HG03442 (cell line): ENCODE results near the gene NEIL1.
"Not testable (repeated sequence)": the region's sequence is repeated elsewhere in the genome, so short reads cannot be mapped to it uniquely, and the experiment has no call there.

Source experiments
- ATAC-seq: cut with Tn5 transposase; IDR thresholded peaks from one replicate; pipeline ENCODE4 v1.9.1; 2021; ENCODE audit warnings: mild to moderate bottlenecking, moderate library complexity; ENCODE audit not compliant: unreplicated experiment

The NEIL1 gene

DNA sequence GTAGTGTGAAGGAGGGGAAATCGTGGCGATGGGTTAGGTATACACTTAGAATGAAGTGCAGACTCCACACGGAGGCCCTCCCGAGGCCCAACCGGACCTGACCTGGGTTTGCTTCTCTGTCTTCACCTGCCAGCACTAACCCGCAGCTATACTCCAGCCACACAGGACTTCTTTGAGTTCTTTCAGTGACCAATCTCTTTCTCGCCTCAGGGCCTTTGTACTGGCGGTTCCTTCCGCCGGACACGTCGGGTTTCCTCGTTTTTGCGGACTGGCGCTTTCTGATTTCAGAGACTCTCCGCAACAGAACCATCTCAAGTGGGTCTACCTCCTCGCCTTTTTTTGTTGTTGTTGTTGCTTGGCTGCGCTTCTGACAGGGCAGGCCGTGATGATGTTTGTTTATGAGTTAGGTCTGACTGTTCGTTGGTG, at the start of gene NEIL1:
TSS of gene NEIL1 (plus strand) at position 244 of the 426 bp plus-strand sequence. CDS start 1,867 bp downstream, outside the sequence.
- no peak for ATAC-seq

DNA sequence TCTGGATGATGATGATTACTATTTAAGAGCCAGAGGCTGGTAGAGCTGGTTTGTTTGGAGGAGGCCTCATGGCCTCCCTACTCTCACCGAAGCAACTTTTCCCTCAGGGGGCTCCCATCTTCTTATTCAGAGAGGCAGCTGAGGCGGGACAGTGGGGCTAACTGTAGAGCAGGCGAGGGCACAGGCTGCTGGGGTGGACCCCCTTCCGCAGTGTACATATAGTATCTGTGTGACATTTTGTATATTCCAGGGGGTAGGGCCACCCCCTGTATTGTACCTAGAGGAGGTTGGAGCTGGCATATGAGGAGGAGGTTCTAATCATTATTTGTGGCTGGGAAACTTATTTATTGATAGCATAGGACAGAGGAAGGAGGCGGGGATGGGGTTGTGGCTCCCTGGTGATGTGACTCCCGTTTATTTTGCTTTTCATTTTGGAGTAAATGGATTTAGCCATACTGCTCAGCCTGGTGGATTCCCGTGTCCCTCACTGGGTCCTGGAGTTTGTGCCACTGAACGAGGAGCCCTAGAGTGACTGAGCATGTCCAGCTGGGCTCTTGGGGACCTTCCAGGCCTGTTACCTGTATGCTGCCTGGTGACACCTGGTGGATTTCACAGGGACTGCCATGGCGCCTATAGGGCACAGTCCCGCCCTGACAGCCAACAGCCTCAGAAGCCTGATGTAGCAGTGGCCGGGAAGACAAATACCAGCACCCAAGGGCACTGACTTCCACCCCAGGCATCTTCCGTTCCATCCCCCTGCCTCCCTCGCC, 48.1 kb upstream of the NEIL1 start:
- not testable (repeated sequence) for ATAC-seq

DNA sequence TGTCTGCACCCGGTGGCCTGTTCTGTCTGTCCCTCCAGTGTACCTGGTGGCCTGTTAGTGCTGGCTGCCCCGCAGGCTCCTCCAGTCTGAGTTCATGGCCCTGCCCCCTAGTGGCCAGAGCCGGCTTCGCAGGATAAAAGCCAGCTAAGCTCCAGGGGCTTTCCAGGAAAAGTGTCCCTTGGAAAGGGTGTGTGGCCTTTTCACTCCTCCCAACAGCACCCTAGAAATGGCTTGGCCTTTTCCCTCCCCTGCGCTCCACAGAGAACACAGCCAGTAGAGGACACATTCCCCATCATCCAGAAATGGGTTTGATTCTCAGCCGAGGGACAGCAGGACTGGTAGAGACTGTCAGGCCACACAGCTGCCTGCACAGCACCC, 47.5 kb upstream of the NEIL1 start:
- not testable (repeated sequence) for ATAC-seq

GRCh38 chr15:75300026-75300425, 46.8 kb upstream of the NEIL1 start:
- not testable (repeated sequence) for ATAC-seq

GRCh38 chr15:75302318-75302717, 44.5 kb upstream of the NEIL1 start:
- ATAC-seq: no peak

GRCh38 chr15:75302753-75303152, 44.1 kb upstream of the NEIL1 start:
- not testable (repeated sequence) for ATAC-seq

GRCh38 chr15:75306188-75306587, 40.7 kb upstream of the NEIL1 start:
- no peak for ATAC-seq

DNA sequence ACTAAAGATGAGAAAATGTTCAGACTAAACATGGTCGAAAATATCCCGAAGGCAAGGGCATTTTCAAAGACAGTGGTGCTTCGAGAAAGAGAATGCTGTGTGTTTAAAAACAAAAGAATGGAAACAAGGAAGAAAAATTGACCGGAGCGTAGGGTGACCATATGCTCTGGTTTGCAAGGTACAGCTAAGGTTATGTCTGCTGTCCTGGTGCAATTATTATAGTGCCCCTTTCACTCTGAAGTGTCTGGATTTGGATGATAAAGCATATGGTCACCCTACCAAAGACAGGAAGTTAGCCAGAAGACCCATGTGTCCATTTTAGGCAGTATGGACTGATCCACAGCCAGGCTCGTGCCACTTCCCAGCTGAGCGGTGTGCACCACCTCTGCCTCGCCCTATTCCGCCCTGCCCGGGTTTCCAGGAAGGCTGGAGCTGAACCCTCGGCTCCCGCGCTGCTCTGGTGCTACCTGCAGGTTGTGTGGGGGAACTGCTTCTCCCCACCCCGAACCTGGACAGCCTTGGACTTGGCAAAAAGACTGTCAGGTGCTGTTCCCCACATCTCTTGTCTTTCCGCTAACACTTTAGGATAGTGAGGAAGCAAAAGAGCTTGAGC, 39.0 kb upstream of the NEIL1 start:
- ATAC-seq: no peak

- no peak for ATAC-seq
Measured at GRCh38 chr15:75309711-75310110, 37.1 kb upstream of the NEIL1 start.

DNA sequence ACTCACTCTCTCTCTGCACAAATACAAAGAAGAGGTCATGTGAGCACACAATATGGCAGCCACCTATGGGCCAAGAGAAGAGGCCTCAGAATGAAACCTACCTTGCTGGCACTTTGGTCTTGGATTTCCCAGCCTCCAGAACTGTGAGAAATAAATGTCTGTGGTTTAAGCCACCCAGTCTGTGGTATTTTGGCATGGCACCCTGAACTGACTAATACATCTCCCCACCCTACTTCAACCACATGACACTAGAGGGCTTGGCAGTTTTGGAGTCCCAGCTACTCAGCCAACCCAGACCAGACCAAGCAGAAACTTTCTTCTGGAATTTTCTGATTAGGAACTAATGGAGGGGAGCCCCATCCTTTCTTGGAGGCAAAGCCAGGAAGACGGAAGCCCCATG, 34.3 kb upstream of the NEIL1 start:
- not testable (repeated sequence) for ATAC-seq

DNA sequence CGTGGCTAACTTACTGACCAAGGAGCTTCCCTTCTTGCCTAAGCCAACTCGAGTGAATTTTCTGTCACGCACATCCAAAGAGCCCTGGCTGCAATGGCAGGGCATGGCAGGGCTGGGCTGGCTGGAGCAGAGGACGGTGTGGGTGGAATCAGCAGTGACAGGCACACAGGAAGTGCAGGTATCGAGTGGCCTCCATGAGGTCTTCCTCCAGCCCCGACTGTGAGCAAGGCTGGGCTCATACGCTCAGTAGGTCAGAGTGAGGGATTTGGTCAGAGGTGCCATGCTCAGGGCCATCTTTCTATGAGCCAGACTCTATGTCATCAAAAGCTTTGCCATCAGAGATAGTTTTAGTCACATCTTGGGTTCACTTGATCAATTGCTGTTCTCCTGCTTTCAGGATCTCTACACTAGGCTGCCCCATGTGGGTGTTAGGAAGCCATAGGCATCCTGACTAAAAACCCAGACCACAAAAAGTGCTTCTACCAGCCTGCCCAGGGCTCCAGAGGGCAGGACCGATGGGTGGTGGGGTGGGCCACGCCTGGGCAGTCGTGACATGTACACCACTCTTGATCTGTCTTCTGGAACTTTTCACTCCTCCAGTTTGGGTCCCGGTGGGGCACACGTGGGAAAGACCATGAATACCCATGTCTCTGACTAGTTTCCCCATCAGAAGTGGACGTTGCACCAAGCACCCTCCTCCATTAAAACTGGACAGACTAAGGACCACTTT, 33.6 kb upstream of the NEIL1 start:
- no peak for ATAC-seq

DNA sequence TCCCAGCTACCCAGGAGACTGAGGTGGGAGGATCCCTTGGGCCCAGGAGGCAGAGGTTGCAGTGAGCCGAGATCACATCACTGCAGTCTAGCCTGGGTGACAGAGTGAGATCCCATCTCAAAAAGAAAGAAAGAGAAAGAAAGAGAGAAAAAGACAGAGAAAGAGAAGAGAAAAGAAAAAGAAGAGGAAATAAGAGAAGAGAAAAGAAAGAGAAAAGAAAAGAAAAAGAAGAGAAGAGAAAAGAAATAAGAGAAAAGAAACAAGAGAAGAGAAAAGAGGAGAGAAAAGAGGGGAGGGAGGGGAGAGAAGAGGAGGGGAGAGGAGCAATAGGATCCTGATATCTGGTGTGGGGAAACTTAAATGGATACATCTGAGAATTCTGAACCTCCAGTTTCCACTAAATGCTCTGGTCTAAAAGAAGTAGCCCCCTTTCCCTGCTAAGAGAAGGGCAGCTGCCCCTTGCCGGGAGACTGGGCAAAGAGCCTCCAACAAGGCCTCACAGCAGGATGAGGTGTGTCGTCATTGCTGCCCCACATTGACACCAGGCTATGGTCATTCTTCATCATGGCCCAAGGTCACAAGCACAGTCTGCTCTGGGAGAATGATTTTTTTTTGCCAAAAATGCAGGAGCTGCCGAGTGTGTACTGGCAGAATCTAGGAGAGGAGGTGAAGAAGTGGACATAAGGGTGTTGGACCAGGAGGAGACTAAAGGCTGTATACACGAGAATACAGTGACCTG, 32.1 kb upstream of the NEIL1 start:
- no peak for ATAC-seq

DNA sequence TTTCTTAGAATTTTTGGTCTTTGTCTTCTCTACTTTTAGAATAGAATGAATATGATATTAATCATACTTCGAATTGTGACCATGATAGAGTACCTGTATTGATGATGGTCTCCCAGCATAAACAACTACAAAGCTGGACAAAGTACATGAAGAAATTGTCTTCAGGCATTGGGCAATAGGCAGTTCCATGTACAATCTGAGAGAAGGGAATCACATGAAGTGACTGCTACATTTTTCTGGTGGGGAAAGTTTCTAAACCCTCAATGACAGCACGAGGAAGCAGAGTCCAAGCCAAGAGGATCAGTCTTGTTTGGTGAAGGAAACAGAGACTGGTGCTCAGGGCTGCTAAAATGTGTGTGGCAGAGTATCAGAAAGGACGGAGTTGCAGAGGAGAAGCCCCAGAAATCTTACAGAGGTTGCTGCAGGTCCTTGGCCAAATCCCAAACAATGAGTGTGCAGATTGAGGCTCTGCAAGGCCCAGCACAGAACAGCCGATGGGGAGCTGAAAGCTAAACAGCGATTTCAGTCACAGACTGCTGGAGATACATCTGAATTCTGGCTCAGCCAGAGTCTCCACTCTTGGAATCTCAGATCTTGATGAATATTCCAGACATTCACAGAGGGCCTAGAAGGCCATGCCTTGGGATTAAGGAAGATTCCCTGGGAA, 27.5 kb upstream of the NEIL1 start:
- ATAC-seq: not testable (repeated sequence)

- ATAC-seq: no peak
Measured at GRCh38 chr15:75321711-75322110, 25.1 kb upstream of the NEIL1 start.

DNA sequence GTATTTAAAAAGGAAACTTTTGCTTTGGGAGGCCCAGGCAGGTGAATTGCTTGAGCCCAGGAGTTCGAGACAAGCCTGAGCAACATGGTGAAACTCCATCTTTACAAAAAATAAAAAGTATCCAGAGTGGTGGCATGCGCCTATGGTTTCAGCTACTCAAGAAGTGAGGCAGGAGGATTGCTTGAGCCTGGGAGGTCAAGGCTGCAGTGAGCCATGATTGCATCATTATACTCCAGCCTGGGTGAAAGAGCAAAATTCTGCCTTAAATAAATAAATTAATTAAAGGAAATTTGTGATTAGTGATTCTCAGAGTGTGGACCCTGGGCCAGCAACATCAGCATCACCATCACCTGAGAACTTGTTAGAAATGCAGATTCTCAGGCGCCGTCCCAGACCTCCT, 20.9 kb upstream of the NEIL1 start:
- ATAC-seq: no peak

GRCh38 chr15:75327005-75327404, 19.8 kb upstream of the NEIL1 start:
- ATAC-seq: no peak

GRCh38 chr15:75327491-75327890, 19.3 kb upstream of the NEIL1 start:
- ATAC-seq: no peak

DNA sequence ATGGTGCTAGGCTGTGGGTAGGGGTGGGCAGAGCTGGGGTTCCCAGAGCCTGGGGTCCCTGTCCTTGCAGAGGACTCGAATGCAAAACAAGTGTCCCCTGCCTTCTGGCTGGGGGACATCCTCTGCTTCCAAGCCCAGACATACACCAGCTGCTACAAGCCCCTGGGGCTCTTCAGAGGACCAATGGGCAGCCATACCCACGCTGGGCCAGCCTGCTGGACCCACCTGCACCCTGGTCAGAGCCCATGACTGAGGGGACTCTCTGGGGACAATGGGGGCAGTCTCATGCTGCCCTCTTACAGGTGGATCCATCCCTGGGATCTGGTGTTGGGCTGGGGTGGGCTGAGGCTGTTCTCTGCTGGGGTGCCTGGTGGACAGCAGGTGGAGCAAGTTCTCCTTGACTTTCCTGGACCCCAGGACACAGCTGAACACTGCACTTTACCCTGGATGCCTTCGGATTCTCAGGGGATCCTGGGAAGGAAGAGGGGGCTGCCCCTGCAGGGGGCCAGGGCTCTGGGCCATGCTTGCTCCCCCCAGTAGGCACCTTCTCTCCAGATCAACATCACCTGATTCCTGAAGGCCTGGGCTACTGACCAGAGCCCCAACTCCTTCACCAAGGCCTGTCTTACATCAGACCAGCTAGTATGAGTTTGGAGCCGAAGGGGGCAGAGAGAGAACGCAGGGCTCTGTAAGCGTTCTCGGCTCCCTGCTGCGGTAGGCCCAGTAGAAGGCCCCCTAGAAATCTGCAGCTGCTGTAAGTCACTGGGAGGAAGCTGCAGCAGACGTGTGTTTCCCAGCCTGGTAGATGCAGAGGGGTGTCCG, 18.1 kb upstream of the NEIL1 start:
- no peak for ATAC-seq

- ATAC-seq: no peak
Measured at GRCh38 chr15:75329571-75329970, 17.3 kb upstream of the NEIL1 start.

GRCh38 chr15:75332093-75332492, 14.7 kb upstream of the NEIL1 start:
- ATAC-seq: not testable (repeated sequence)
